Skeletal muscle satellite cell (primary cell): ENCODE data around the gene ZFR.

Experiments used
- H3K27me3 ChIP-seq: 2 replicates; pipeline ENCODE4 v1.7.0; 2013; ENCODE audit warnings: low read length; ENCODE audit not compliant: control insufficient read depth, insufficient read depth
- H3K36me3 ChIP-seq: 2 replicates; pipeline ENCODE4 v1.7.0; 2013; ENCODE audit warnings: mild to moderate bottlenecking, control low read depth, low read length; ENCODE audit not compliant: insufficient read depth
- H3K4me1 ChIP-seq: 2 replicates; pipeline ENCODE4 v1.7.0; 2013; ENCODE audit warnings: low read length; ENCODE audit not compliant: control insufficient read depth, insufficient read depth
- H3K4me2 ChIP-seq: 2 replicates; pipeline ENCODE4 v1.7.0; 2013; ENCODE audit warnings: mild to moderate bottlenecking, low read length
- H3K4me3 ChIP-seq: 2 replicates; pipeline ENCODE4 v1.7.0; 2013; ENCODE audit warnings: low read length
- H3K9ac ChIP-seq: 2 replicates; pipeline ENCODE4 v1.7.0; 2013; ENCODE audit warnings: mild to moderate bottlenecking, low read depth, low read length, moderate library complexity
- H3K9me3 ChIP-seq: replicated peaks from 2 replicates; pipeline ENCODE4 v1.7.0; 2013; ENCODE audit warnings: mild to moderate bottlenecking, control low read depth, low read length

ZFR gene

GRCh38 chr5:32352685-32353084 is 91.9 kb downstream of the ZFR start:
- Histone ChIP-seq H3K4me3 (no peak overlapping the region), H3K4me2 (no peak overlapping the region), H3K9ac (no peak overlapping the region), H3K36me3 (peaks cover 25% of the 10 kb centered on the region), H3K9me3 (no peaks in the 10 kb centered on the region), H3K4me1 (no peaks in the 10 kb centered on the region), H3K27me3 (no peaks in the 10 kb centered on the region)

DNA sequence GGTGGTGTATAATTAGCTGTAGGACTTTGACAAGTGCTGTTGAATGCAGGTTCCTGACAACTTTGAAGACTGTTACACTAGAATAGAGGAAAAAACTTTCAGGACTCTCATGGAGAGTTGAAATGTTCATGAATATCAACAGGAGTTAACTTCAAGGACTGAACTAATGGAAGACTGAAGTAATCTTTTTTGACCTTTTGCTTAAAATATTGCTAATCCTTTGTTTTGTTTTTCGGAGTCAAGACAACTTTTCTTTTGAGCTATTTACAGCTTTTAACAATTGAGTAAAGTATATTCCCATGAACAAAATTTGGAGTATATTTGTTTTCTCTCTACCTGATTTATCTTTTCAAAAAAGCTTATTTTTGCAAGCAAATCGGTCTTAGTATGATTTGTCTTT is 97.7 kb downstream of the ZFR start:
- Histone ChIP-seq H3K9me3 (no peaks in the 10 kb centered on the region), H3K4me1 (no peaks in the 10 kb centered on the region), H3K9ac (no peak overlapping the region), H3K27me3 (no peaks in the 10 kb centered on the region), H3K36me3 (peaks cover 2% of the 10 kb centered on the region), H3K4me3 (no peak overlapping the region), H3K4me2 (no peak overlapping the region)

DNA sequence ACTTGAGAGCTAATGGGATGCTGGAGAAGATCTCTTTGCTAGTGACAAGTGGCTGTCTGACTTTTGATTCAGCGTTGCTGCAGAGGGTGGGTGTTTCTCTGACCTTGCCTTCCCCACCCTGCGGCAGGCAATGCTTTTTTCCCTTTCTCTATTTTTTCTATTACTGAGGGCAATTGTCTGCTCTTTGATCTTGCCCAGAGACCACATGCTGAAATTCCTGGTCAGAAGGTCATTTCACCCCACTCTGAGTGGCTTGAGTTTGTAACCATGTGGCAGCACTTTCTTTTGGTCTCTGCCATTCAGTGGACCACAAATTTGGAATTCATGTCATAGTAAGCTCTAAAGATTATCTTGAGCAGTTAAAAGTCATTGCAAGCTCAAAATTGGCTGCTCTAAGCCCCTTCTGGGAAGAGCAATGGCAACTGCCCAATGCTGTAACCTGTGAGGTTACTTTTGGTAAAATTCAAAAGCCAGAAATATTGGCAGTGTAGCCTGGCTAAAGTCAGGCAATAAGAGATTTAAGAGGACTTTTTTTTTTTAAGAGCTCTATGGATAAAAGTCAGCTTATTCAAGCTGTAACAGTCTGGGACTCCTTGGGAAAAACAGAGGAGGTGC is 101.4 kb downstream of the ZFR start:
- no peak overlapping the region for H3K9ac ChIP-seq
- no peak overlapping the region for H3K4me3 ChIP-seq
- H3K4me2 ChIP-seq: no peak overlapping the region
- H3K9me3 ChIP-seq: peaks cover 6% of the 10 kb centered on the region
- H3K4me1 ChIP-seq: no peaks in the 10 kb centered on the region
- no peaks in the 10 kb centered on the region for H3K27me3 ChIP-seq
- no peaks in the 10 kb centered on the region for H3K36me3 ChIP-seq

- no peak overlapping the region for H3K4me2 ChIP-seq
- H3K4me1 ChIP-seq: no peaks in the 10 kb centered on the region
- H3K9ac ChIP-seq: no peak overlapping the region
- H3K4me3 ChIP-seq: no peak overlapping the region
- no peaks in the 10 kb centered on the region for H3K27me3 ChIP-seq
- no peaks in the 10 kb centered on the region for H3K36me3 ChIP-seq
- peaks cover 6% of the 10 kb centered on the region for H3K9me3 ChIP-seq
Observed at GRCh38 chr5:32342656-32343055, 101.9 kb downstream of the ZFR start.

DNA sequence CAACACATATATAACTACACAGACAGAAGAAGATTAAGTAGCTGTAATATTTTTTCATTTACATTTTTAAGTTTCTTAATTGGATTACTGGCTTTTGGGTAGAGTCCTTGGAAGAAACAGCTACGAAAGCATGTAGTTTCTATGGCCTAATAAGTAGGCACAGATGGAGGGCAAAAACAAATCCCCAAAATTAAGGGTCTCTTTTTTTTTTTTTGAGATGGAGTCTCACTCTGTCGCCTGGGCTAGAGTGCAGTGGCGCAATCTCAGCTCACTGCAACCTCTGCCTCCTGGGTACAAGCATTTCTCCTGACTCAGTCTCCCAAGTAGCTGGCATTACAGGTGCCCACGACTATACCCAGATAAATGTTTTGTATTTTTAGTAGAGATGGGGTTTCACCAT is 104.7 kb downstream of the ZFR start:
- Histone ChIP-seq H3K4me1 (no peaks in the 10 kb centered on the region), H3K36me3 (no peaks in the 10 kb centered on the region), H3K4me2 (no peak overlapping the region), H3K4me3 (no peak overlapping the region), H3K27me3 (no peaks in the 10 kb centered on the region), H3K9ac (no peak overlapping the region), H3K9me3 (peaks cover 6% of the 10 kb centered on the region)

DNA sequence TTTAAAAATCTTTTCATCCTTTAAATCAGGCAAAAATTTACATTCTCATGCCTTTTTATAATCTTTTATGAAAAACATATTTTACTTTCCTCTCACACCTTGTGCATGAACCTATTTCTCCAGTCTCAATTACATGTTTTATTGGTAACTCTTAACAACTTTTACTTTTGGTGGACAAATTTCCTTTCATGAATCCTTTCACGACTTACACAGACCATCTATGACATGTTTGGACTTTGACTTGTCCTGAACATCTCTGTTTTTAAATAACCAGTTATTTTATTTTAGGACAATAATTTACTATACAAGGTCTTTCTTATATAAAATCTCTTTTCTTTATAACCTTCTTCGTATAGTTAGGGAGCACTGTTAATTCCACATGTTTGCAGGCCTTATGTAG is 105.3 kb downstream of the ZFR start:
- H3K9me3 ChIP-seq: peaks cover 6% of the 10 kb centered on the region
- H3K36me3 ChIP-seq: no peaks in the 10 kb centered on the region
- no peaks in the 10 kb centered on the region for H3K4me1 ChIP-seq
- H3K9ac ChIP-seq: no peak overlapping the region
- H3K27me3 ChIP-seq: no peaks in the 10 kb centered on the region
- H3K4me2 ChIP-seq: no peak overlapping the region
- H3K4me3 ChIP-seq: no peak overlapping the region

DNA sequence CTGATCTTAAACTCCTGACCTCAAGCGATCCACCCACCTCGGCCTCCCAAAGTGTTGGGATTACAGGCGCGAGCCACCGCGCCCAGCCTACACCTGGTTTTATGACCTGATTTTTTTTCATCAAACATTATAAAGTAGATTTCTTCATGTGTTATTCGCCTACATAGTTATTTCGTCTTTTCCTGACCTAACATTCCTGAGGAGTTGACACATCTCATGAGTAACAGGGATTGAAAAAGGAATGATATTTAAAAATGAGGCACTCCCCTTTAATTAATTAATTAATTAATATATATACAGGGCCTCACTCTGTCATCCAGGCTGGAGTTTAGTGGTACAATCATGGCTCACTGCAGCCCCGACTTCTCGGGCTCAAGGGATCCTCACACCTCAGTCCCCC is 111.6 kb downstream of the ZFR start:
- Histone ChIP-seq H3K36me3 (no peaks in the 10 kb centered on the region), H3K4me2 (no peak overlapping the region), H3K27me3 (no peaks in the 10 kb centered on the region), H3K4me1 (no peaks in the 10 kb centered on the region), H3K9me3 (no peaks in the 10 kb centered on the region), H3K9ac (no peak overlapping the region), H3K4me3 (no peak overlapping the region)

DNA sequence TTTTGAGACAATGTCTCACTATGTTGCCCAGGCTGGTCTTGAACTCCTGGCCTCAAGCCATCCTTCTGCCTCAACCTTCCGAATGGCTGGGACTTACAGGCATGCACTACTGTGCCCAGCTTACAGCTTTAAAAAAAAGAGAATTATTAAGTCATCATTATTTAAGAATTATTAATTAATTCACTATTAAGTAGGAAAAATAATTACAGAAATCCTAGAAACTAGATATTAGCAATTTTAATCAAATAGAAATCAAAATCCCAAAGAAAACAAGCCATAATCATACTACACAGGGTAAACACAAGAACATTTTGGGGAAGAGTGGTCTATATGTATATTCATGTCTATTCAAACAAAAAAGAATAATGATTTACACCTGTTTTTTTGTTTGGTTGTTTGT is 112.2 kb downstream of the ZFR start:
- Histone ChIP-seq H3K36me3 (no peaks in the 10 kb centered on the region), H3K4me2 (no peak overlapping the region), H3K27me3 (no peaks in the 10 kb centered on the region), H3K9ac (no peak overlapping the region), H3K4me3 (no peak overlapping the region), H3K4me1 (no peaks in the 10 kb centered on the region), H3K9me3 (no peaks in the 10 kb centered on the region)

- H3K27me3 ChIP-seq: no peaks in the 10 kb centered on the region
- H3K4me3 ChIP-seq: no peak overlapping the region
- H3K9me3 ChIP-seq: no peaks in the 10 kb centered on the region
- no peak overlapping the region for H3K4me2 ChIP-seq
- H3K9ac ChIP-seq: no peak overlapping the region
- H3K36me3 ChIP-seq: no peaks in the 10 kb centered on the region
- no peaks in the 10 kb centered on the region for H3K4me1 ChIP-seq
Observed at GRCh38 chr5:32331935-32332274, 112.6 kb downstream of the ZFR start.

GRCh38 chr5:32331217-32331934 is 113.2 kb downstream of the ZFR start:
- Histone ChIP-seq H3K4me2 (no peak overlapping the region), H3K4me1 (no peaks in the 10 kb centered on the region), H3K27me3 (no peaks in the 10 kb centered on the region), H3K36me3 (no peaks in the 10 kb centered on the region), H3K9me3 (no peaks in the 10 kb centered on the region), H3K9ac (no peak overlapping the region), H3K4me3 (no peak overlapping the region)

DNA sequence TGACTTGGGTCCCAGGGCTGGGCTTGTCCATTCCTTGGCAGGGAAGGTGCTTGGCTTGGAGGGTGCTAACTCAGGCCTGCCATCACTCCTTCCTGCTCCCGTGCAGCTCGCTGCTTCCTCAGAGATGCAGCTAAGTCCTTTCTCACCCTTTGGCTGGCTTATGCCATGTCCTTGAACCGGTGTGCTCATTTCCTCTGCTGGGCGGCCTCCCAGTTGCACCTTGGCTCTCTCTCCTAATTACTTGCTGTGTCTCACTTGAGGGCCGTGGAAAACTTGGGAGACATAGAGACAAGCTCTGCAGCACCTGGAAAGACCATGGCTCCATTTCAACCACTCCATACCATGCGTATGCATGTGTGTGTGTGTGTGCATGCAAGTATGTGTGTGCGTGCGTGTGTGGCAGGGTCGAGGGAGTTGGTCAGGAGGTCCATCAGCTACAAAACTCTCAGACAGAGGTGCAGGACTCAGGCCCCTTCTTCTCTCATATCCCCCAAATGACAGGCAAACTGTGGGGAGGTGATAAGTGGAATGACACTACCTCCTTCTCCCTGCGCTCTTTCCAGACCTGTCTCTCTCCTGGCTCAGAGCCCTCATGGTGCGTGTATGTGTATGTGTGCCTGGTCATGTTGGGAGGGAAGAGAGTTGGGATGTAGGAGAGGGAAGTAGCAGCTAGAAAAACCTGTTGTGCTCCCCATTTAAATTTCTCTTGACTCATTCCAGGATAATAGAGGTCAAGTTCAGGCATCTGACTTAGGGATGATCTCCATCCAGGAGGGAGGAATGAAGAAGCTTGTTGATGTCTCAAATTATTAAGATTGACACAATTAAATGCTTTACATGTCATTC is 114.2 kb downstream of the ZFR start:
- Histone ChIP-seq H3K4me1 (peaks cover 4% of the 10 kb centered on the region), H3K36me3 (no peaks in the 10 kb centered on the region), H3K4me2 (no peak overlapping the region), H3K9ac (no peak overlapping the region), H3K27me3 (no peaks in the 10 kb centered on the region), H3K9me3 (no peaks in the 10 kb centered on the region), H3K4me3 (no peak overlapping the region)
